B cell (primary cell): ENCODE measurements around the gene RBBP8NL. TPM values are rescaled to one million over a fixed set of nuclear protein-coding genes. Genes with fewer than 3 reads are reported as not detected.

Experiments used
- ATAC-seq: fragments of 200-7000 bp; cut with Tn5 transposase; one replicate; pipeline ENCODE4 v1.10.0; 2021; ENCODE audit warnings: low read depth, mild to moderate bottlenecking, moderate number of reproducible peaks, moderate library complexity
- CTCF ChIA-PET: fragments of 350-600 bp; sonication (Branson Sonifier 250); formaldehyde crosslinking; loops from one replicate; lab custom pipeline; 2021; ENCODE audit warnings: antibody characterized with exemption, inconsistent platforms; lab: Charles Lee
- POLR2A ChIA-PET: fragments of 350-600 bp; sonication (Branson Sonifier 250); formaldehyde crosslinking; loops from one replicate; lab custom pipeline; 2021; ENCODE audit warnings: antibody characterized with exemption; lab: Charles Lee
- DNase-seq: peaks from one replicate; pipeline ENCODE4 v3.0.0; 2013
- H2AFZ ChIP-seq: 2 replicates; pipeline ENCODE4 v1.6.1; 2012; ENCODE audit warnings: mild to moderate bottlenecking, low read depth, low read length; ENCODE audit not compliant: insufficient read depth, poor library complexity, severe bottlenecking
- H3K27ac ChIP-seq, 2 donors: 1 replicate in 1 of 2; 2 replicates in 1 of 2; pipeline ENCODE4 v1.5.1; 2012 to 2013; ENCODE audit warnings: low read length in 2 of 2, mild to moderate bottlenecking in 2 of 2, moderate library complexity in 1 of 2
- H3K27me3 ChIP-seq, 4 experiments: fragments of 200-600 bp in 1 of 4; sonication (generic) in 1 of 4; replicated peaks in 1 of 4; 1 replicate in 2 of 4; 2 replicates in 2 of 4; pipeline versions ENCODE4 v1.6.1 to v1.7.0; 2013 to 2016; ENCODE audit warnings: low read length in 3 of 4, mild to moderate bottlenecking in 2 of 4, mixed read lengths in 1 of 4, moderate library complexity in 1 of 4; ENCODE audit not compliant: insufficient read depth in 4 of 4, control insufficient read depth in 3 of 4; ENCODE audit errors: control extremely low read depth in 1 of 4
- H3K36me3 ChIP-seq, 2 experiments: replicated peaks in 1 of 2; 1 replicate in 1 of 2; 2 replicates in 1 of 2; pipeline versions ENCODE4 v1.6.1 to v1.7.1; 2013; ENCODE audit warnings: low read length in 1 of 2; ENCODE audit not compliant: insufficient read depth in 2 of 2, control insufficient read depth in 1 of 2; ENCODE audit errors: control extremely low read depth in 1 of 2, extremely low read depth in 1 of 2
- H3K4me1 ChIP-seq, 2 donors: fragments of 200-600 bp in 1 of 2; sonication (generic) in 1 of 2; 1 replicate in 1 of 2; 2 replicates in 1 of 2; pipeline versions ENCODE4 v1.5.1 to v1.6.1; 2013 to 2017; ENCODE audit warnings: low read length in 2 of 2; ENCODE audit not compliant: control insufficient read depth in 2 of 2, insufficient read depth in 2 of 2
- H3K4me2 ChIP-seq: replicated peaks from 2 replicates; pipeline ENCODE3; 2012; ENCODE audit warnings: mild to moderate bottlenecking, low read depth, low read length; ENCODE audit not compliant: poor library complexity, severe bottlenecking
- H3K4me3 ChIP-seq, 5 experiments: fragments of 200-600 bp in 1 of 5; sonication (generic) in 1 of 5; 1 replicate in 3 of 5; 2 replicates in 2 of 5; pipeline versions ENCODE4 v1.5.1 to v1.7.0; 2011 to 2016; ENCODE audit warnings: low read length in 4 of 5, mild to moderate bottlenecking in 4 of 5, low read depth in 2 of 5, control low read depth in 1 of 5, moderate library complexity in 1 of 5; ENCODE audit not compliant: insufficient read depth in 1 of 5; ENCODE audit errors: control extremely low read depth in 1 of 5, extremely low read depth in 1 of 5
- H3K79me2 ChIP-seq: fragments of 200-600 bp; sonication (generic); one replicate; pipeline ENCODE4 v1.6.0; 2016; ENCODE audit warnings: low read length; ENCODE audit not compliant: control insufficient read depth, insufficient read depth
- H3K9ac ChIP-seq: fragments of 200-600 bp; sonication (generic); 2 replicates; pipeline ENCODE4 v1.6.1; 2017; ENCODE audit warnings: mild to moderate bottlenecking, low read length, moderate library complexity
- H3K9me3 ChIP-seq, 3 donors: one replicate each; pipeline versions ENCODE4 v1.6.1 to v1.7.1; 2013; ENCODE audit warnings: low read length in 2 of 3; ENCODE audit not compliant: control insufficient read depth in 2 of 3, insufficient read depth in 1 of 3; ENCODE audit errors: control extremely low read depth in 1 of 3
- H4K20me1 ChIP-seq: 2 replicates; pipeline ENCODE4 v1.6.0; 2012; ENCODE audit warnings: mild to moderate bottlenecking, low read length; ENCODE audit not compliant: insufficient read depth, control insufficient read depth, poor library complexity, severe bottlenecking
- H3K27ac Mint-ChIP-seq: one replicate; pipeline ENCODE4 v1.8.0; 2021; ENCODE audit warnings: mixed read lengths
- H3K27me3 Mint-ChIP-seq: one replicate; pipeline ENCODE4 v1.8.0; 2021; ENCODE audit warnings: mixed read lengths
- H3K4me1 Mint-ChIP-seq: one replicate; pipeline ENCODE4 v1.8.0; 2021; ENCODE audit warnings: mixed read lengths
- H3K4me3 Mint-ChIP-seq: one replicate; pipeline ENCODE4 v1.8.0; 2021; ENCODE audit warnings: mixed read lengths
- H3K9me3 Mint-ChIP-seq: one replicate; pipeline ENCODE4 v1.8.0; 2022; ENCODE audit warnings: mixed read lengths; ENCODE audit not compliant: insufficient read depth
- CTCF ChIP-seq: fragments of 200-600 bp; IDR thresholded peaks from one replicate; pipeline ENCODE4 v1.8.0; 2022; ENCODE audit warnings: antibody characterized with exemption, mild to moderate bottlenecking
- EZH2 ChIP-seq: IDR thresholded peaks from 2 replicates; pipeline ENCODE4 v1.6.1; 2012; ENCODE audit warnings: borderline replicate concordance, low read depth, mild to moderate bottlenecking, moderate library complexity, low read length; ENCODE audit not compliant: insufficient read depth, poor library complexity, severe bottlenecking
- WGBS: methylation state at CpG from one replicate; pipeline ENCODE4 v1.1.5; 2013; ENCODE audit warnings: missing lambda C conversion rate; ENCODE audit not compliant: insufficient coverage; 5-methylcytosine and 5-hydroxymethylcytosine counted together
- intact Hi-C: fragments of 100-400 bp; cut with micrococcal nuclease; formaldehyde crosslinking; loops from one replicate; pipeline ENCODE4 v1.10.0; 2022
- polyA plus RNA-seq: library from polyadenylated mRNA; depleted of rRNA; stranded (reverse); fragments of >200 nt; gene quantifications from 2 replicates; pipeline ENCODE4 v1.2.3, GENCODE V29; 2012
- total RNA-seq, 2 donors: library from RNA; stranded (reverse); fragments of 120-200 nt in 1 of 2; gene quantifications; 1 replicate in 1 of 2; 2 replicates in 1 of 2; pipeline versions ENCODE4 v1.2.3 to v1.2.4, GENCODE V29; 2013 to 2022

Gene RBBP8NL
- total and polyA plus RNA-seq, 2 donors (not counting 1 experiment from before 2014, with no cell fraction given): not detected

- Mint-ChIP-seq H3K27me3 (no peaks in the 10 kb centered on the region), H3K4me3 (no peak overlapping the region), H3K9me3 (no peaks in the 10 kb centered on the region), H3K27ac (no peak overlapping the region), H3K4me1 (peaks cover 6% of the 10 kb centered on the region)
- Histone ChIP-seq H3K79me2 (no peaks in the 10 kb centered on the region), H3K4me2 (no peak overlapping the region), H3K9me3 (peaks cover 0 to 7% (median 0%) of the 10 kb centered on the region in 3 donors), H3K27ac (no peak overlapping the region), H4K20me1 (peaks cover 5% of the 10 kb centered on the region), H2AFZ (no peak overlapping the region), H3K4me3 (no peak overlapping the region), H3K27me3 (no peaks in the 10 kb centered on the region), H3K4me1 (peaks cover 0 to 3% of the 10 kb centered on the region in 2 donors), H3K36me3 (peaks cover 0 to 5% of the 10 kb centered on the region in 2 experiments), H3K9ac (no peak overlapping the region)
- ATAC-seq (no peak), DNase-seq (no peak)
- no peak for TF ChIP-seq EZH2
- no peak for TF ChIP-seq CTCF
- POLR2A ChIA-PET: no interaction called here
- intact Hi-C loops: no loop called here
- WGBS: 92% methylated on average over 34 of the region's 35 CpGs
- CTCF ChIA-PET: no interaction called here
Measured at GRCh38 chr20:62396367-62397239, 30.7 kb downstream of the RBBP8NL start.
